ENCODE data around the gene HACD3.

DNA sequence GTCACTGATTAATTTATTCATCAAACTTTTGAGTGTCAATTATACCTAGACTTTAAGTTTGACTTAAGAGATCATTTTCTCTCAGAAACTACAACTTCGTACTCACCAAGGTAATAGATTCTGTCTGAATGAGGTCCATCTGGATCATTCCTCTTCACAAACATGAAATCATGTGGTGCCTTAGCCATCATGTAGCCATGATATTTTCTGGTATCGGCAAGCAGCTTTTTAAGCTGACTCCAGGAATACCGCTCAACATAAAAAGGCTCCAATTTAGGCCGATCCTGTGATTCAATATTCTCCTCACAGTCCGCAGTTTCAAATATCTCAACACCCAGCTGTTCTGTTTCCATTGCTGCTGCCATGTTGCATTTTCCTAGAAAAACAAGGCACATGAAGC, 18.1 kb upstream of the HACD3 start:
- TF ChIP-seq EP300 (IDR thresholded peaks at IDR 0.05) (no peak), POLR2A (IDR thresholded peaks at IDR 0.05; ENCODE audit: low read depth) (no peak), CTCF (IDR thresholded peaks at IDR 0.05) (no peak)
